ENCODE measurements around the gene ARL6.

ARL6 gene
- total RNA-seq = 3.8 reads per million, percentile 14 among the genes with 10 or more reads in this experiment

- DNase-seq = peak; percentile 59
Observed at GRCh38 chr3:97764407-97765238, at the start of gene ARL6. TSS of gene ARL6 (plus strand) at chr3:97764758. CDS start at chr3:97768108, 3,350 bp downstream.

- peak; percentile 49 for DNase-seq
Observed at GRCh38 chr3:97719156-97719821, 45.3 kb upstream of the ARL6 start.

GRCh38 chr3:97720417-97720816, 44.1 kb upstream of the ARL6 start:
- DNase-seq = no peak

- DNase-seq = no peak
Observed at GRCh38 chr3:97721446-97721845, 43.1 kb upstream of the ARL6 start.

- DNase-seq = no peak
Observed at GRCh38 chr3:97736928-97737327, 27.6 kb upstream of the ARL6 start.

GRCh38 chr3:97738761-97739160, 25.8 kb upstream of the ARL6 start:
- DNase-seq = no peak

GRCh38 chr3:97742036-97742435, 22.5 kb upstream of the ARL6 start:
- no peak for DNase-seq

- no peak for DNase-seq
Observed at GRCh38 chr3:97744289-97744688, 20.3 kb upstream of the ARL6 start.

GRCh38 chr3:97763586-97764406, 762 bp upstream of the ARL6 start:
- DNase-seq = no peak

GRCh38 chr3:97765336-97765735, 778 bp downstream of the ARL6 start:
- DNase-seq = no peak

- DNase-seq = no peak
Observed at GRCh38 chr3:97772926-97773325, 8.4 kb downstream of the ARL6 start.

- DNase-seq = no peak
Observed at GRCh38 chr3:97778152-97778551, 13.6 kb downstream of the ARL6 start.

GRCh38 chr3:97793420-97794019, 29.0 kb downstream of the ARL6 start:
- peak; percentile 15 for DNase-seq

- no peak for DNase-seq
Observed at GRCh38 chr3:97795951-97796350, 31.4 kb downstream of the ARL6 start.

- DNase-seq = no peak
Observed at GRCh38 chr3:97804471-97804870, 39.9 kb downstream of the ARL6 start.

- DNase-seq = no peak
Observed at GRCh38 chr3:97810779-97811390, 46.3 kb downstream of the ARL6 start.

- DNase-seq = peak; percentile 13
Observed at GRCh38 chr3:97815149-97815917, 50.8 kb downstream of the ARL6 start.

GRCh38 chr3:97816811-97817210, 52.3 kb downstream of the ARL6 start:
- no peak for DNase-seq

- DNase-seq = no peak
Observed at GRCh38 chr3:97817965-97818364, 53.4 kb downstream of the ARL6 start.

GRCh38 chr3:97820780-97821179, 56.2 kb downstream of the ARL6 start:
- no peak for DNase-seq

- DNase-seq = peak; percentile 30
Observed at GRCh38 chr3:97821287-97821773, 56.8 kb downstream of the ARL6 start.
